DMS153 (cell line): Measurements from ENCODE around the gene CALU.

Experiments used
- DNase-seq: peaks from one replicate; lab custom pipeline; 2025; lab: John Stamatoyannopoulos, UW

CALU gene

DNA sequence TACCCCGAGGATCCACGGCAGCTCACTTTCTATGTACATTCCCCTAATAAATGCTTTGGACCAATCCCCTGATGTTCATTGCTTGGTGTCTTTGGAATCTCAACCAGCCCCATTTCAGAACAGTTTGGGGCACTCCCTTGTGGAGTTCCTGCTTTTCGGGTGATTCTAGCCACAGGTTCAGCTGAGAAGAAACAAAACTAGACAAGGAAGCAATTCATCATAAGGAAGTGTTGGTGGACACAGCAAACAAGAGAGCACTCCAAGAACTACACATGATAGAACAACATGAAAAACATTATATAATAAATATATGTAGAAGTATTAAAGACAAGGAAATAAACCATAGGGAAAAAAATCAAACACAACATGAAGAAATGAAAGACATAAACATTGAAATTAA, 46.6 kb downstream of the CALU start:
- no peak for DNase-seq

DNA sequence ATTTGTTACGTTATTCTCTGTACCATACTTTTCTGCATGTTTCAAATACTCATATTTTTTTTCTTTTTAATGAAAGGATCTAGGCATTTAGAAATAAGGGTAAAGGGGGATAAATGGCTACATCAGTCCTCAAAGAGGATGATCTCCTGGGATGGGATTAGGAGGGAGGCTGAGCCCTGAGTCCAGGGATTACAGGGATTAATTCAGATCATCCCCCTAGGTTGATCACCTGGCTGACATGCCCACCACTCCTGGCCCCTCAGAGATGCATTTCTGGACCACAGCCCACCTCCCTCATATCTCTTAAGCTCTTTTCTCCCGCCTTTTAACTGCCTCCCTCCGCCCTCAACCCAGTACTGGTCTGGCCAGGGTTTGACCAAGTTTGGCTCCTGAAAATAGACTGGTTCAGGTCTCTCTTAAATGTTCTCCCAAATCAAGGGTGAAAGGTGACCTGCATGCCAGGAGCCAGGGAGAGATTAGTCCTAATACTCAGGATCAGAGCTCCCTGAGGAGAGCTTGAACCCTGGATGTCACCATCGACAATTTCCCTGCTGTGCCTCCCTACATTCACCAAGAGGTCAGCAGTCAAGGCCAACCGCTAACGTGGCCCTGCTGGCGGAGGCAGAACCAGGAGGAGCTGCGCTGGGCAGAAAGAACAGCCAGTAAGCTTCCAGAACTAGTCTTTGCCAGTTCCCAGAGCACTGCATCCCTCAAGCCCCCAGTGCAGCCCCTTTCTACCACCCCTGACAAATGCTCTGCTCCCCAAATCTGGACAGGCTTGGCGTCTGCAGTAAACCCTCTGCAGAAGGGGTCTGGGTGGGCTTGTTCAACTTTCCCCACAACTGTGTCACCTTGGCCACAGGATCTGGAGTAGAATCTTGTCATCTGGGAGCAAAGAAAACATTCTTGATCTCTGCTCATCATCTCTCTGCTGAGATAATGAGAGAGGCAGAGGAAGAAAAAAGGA, 49.6 kb downstream of the CALU start:
- DNase-seq = no peak

DNA sequence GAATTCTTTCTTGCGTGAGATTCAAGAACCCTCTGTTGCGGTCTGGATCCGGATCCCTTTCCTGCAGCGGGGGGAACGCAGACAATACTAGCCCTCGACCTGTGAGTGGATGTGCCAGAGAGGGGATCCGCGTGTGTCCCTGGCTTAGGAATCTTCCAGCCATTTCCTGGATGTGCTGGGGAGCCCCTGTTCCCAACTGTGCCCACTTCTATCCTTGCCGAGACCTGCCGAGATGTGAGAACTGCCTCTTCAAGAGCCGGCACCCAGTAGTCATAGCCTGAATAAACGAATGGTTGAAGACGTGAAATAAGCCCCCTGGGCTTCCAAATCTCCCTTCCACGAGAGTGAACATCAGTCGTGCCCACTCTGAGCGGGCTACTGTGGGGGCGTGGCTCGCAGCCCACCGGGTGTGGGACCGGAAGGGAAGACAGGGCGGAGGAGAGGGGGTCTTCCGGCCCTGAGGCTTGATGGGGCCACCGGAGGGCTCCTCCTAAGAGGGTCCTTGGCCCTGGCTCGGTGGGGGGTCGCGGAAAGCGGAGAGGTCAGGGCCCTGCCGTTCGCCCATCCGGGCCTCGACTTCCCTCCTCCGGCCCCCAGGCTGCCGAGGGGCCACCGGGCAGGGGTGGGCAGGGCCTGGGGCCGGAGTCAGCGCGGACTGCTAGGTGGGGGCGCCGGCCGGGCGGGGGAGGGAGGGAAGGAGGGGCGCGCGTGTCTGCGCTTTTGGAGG, 51.3 kb downstream of the CALU start:
- DNase-seq = no peak

DNA sequence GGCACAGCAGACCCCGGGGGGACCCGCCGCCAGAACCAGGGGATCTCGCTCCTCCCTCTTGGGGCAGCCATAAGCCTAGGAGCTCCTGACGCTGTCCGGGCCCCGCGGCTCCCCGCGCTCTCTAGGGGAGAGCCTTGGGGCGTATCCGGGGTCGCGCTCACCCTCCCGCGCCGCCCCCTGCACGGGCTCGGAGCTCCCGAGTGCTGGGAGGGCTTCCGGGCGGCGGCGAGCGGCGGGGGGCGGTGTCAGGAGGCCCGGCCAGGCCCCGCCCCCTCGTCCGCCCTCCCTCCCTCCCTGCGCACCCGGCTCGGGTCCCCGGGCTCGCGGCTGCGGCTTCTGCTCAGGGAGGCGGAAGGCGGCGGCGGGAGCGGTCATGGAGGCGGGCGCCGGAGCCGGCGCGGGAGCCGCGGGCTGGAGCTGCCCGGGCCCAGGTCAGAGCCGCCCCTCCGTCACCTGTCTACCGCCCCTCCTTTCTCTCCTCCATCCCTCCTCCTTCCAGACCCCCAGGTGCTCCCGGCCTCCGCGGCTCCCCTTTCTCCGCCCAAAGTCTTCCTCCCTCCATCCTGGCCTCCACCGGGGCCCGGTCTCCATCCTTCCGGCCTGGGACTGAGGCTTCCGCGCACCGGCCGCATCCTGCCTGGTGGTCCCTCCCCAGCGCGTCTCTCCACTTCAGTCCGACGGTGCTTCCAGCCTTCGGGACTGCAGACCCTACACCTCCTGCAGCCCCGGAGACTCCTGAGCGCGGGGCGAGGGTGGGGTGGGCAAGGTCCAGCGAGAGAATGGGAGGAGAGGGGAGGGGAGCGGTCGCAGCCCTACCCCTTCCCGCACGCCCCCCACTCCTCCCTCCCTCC, 52.2 kb downstream of the CALU start, which contains the start of gene CCDC136:
Gene CCDC136, plus strand, starts transcription at position 848 of the 851 bp plus-strand sequence. CDS start 444 bp downstream, outside the sequence.
- peak; percentile 29 for DNase-seq

DNA sequence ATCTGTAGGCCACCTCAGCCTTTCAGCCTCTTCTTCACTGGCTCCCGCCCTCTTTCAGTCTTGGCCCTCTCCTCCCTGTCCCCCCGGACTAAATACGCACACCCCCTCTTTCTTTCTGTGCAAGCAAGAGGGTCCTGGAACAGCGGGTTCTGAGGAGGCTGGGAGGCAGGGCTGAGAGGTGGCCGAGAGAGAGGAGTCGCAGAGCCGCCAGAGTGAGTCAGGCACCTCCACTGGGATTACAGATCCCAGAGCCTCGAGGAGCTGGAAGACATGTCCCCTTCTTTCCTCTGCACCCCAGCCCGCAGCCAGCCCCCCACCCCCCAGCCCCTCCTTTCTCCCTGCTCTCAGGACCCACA, 52.8 kb downstream of the CALU start:
- DNase-seq = no peak

DNA sequence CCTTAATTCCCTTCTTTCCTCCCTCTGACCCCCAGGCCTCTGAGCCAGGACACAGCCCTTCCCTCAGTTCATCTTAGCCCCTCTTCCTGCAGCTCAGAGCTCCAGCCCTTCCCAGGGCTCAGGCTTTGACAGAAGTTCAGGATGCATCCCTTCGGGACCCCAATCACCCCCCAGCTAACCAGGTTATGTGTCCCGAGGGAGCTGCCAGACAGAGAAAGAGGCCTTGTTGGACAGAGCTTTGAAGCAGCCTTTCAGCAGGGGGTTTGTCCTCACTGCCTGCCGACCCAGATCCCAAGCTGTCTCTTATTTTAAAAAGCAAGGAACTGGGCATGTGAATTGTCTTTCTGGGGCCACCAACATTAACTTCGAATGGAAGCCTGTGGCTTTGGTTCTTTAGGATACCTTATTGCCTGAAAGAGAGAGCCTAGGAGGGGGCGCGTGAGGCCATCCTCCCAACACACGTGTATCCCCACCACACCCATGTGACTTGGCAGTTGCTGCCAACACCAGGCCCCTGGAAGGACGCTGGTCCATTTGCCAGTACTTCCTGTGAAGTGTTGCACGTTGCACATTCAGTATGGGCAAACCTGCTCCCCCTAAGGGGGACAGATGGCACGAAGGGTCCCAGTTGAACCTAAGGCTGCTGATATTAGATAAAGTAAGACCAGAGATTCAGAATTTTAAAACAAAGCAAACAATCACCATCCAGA, 53.5 kb downstream of the CALU start:
- DNase-seq = no peak

DNA sequence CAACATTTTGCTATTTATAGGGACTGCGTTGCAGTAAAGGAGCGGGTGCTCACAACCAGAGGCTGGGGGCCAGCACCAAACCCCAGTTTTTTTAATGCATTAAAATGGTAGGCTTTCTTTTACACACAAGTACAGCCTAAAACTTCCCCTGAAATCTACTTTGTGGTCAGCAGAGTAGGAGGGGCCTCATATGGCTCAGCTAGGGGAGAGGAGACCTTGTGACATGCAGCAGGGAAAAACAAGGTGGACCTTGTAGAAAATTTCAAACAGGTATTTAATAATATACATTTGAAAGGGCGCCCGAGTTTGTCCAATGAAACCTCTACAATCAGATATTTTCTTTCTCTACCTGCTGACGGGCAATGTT, 54.0 kb downstream of the CALU start:
- DNase-seq = no peak

DNA sequence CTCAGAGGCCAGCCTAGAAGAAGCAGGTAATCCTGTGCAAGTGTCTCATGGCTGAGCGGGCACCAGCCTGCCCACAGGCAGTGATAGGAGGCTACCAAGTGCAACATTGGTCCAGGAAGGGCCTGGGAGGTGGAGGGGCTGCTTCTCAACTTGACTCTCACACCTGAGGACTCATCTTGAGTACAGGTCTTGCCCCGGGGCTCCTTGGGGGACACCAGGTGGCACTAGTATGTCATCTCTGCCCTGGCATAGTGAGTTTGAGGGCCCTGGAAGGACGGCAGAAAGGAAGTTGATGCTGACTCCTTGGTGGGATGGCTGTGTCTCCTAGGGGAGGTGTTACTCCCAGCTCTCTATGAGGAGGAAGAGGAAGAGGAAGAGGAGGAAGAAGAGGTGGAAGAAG, 54.9 kb downstream of the CALU start:
- DNase-seq = no peak

DNA sequence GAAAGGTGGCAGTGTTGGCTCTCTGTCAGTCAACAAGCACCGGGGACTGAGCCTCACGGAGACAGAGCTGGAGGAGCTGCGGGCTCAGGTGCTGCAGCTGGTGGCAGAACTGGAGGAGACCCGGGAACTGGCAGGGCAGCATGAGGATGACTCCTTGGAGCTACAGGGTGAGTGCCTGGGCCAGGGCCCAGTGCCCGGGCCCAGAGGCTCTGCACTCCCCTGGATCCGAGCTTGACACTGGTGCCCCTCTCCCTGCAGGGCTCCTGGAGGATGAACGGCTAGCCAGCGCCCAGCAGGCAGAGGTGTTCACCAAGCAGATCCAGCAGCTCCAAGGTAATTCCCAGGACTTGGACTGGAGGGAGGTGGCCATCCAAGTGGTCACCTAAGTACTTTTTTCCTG, 55.3 kb downstream of the CALU start:
- no peak for DNase-seq

DNA sequence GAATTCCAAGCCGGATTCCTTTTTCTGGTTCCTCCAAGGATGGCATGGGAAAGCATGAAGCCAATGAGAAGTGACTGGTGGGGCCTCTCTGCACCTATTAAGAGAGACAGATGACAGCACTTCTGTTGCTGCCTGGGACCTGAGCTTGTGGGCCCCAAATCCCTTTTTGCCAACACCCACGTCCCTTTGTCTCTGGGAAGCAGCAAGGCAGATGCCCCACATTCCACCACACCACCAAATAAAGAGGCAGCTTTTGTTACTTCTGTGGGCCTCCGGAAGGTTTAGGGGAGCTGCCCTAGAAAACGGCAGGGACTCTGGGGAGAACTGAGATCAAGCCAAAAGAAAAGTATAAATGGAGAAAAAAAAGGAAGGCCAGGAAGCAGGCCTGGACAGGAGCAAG, 56.0 kb downstream of the CALU start:
- no peak for DNase-seq

DNA sequence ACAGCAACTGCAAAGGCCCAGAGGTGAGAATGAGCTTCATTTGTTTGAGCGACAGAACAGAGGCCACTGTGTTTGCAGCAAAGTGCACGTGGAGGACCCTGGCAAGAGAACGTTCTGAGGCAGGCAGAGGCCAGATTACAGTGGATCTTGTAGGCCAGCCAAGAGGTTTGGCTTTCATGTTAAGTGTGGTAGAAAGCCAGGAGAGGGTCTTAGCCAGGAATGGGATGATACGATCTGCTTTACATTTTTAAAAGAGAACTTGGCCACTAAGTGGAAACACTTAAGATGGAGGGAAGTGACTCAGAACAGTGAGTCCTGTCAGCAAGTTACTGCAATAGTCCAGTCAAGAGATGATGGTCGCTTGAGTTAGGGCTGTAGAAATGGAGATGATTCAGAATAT, 57.2 kb downstream of the CALU start:
- DNase-seq = no peak

DNA sequence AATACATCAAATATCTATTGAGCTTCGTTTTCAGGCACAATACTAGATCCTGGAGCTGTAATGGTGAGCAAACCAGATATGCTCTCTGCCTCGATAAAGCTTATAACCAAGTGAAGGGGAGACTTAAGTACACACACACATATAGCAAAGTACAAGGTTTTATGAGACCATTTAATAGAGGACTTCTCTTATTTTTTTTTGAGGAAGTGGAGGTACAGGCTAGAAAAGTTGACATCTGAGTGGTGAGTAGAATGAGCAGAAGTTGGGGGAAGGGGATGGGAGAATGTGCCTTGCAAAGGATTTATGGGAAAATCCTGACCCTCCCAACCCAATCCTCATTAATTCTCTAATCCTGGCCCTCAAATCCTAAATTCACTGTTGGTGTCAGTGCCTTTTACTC, 60.3 kb downstream of the CALU start:
- DNase-seq = no peak

DNA sequence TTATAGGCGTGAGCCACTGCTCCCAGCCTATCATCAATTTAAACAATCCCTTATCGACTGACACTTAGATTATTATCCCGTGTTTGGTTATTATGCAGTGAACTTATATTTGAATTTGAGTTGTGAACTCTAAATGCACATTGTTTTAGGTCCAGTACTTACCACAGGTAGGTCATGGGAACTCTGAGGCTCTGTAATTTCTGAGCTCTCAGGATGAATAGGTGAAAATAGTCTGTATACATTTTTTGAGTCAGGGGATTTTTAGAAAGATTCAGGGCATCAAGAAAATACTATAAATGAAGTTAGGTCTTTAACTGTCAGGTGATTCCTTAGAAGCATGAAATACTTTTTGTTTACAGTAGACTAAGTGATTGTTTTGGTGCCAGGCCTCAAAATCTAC, 61.4 kb downstream of the CALU start:
- no peak for DNase-seq

DNA sequence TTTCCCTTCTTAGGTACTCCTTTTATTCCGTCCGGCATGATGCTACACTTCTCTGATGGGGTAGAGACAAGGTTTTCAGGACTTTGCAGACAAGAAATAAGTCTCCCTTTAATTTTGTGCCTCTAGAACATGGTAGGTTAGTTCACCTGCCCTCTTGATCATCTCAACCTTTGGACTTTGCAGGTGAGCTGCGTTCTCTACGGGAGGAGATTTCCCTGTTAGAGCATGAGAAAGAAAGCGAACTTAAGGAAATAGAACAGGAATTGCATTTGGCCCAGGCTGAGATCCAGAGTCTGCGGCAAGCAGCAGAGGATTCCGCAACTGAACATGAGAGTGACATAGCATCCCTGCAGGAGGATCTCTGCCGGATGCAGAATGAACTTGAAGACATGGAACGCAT, 61.8 kb downstream of the CALU start:
- no peak for DNase-seq

DNA sequence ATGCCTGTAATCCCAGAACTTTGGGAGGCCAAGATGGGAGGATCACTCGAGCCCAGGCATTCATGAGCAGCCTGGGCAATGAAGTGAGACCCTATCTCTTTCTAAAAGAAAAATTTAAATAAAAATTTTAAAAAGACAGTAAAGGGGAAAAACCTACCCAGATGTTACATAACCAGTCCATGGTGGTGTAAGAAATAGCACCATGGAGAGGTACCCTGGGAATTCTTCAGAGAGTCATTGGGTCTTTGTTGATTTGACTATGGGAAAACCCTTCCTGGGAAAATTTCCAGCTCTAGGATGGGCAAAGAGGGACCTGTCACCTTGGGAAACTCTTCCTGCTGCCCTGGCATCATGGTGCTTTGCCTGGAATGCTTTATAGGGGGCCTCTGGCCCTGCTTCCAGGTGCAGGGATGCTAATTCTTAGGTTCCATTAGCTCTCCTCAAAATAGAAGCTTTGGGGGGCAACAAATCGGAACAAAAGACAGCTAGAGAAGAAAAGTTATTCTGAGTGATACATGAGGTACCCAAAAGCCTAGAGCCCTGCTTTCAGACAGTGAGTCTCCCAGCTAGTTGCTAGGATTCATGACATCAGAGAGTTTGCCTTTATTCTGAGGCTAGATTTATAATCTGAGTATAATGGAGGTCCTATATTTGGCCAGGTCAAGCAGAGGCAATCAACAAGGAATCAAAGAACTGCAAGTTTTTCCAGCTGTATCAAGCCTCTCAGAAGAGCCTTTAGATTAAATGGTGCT, 62.7 kb downstream of the CALU start:
- no peak for DNase-seq

DNA sequence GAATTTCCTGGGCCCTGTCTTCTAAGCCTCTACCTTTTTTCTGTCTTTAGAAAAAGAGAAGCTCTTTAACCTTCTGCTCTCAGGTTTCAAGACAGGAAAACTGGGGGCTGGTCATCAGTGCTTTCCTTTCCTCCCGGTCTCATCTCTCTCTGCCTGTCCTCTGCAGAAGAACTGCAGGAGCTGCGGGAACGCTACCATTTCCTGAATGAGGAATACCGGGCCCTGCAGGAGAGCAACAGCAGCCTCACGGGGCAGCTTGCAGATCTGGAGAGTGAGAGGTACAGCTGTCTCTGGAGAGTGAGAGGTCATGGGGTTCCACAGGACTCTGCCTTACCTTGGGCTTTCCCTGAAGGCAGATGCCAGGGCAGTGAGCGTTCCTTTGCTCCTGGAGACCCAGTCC, 65.3 kb downstream of the CALU start:
- DNase-seq = no peak

DNA sequence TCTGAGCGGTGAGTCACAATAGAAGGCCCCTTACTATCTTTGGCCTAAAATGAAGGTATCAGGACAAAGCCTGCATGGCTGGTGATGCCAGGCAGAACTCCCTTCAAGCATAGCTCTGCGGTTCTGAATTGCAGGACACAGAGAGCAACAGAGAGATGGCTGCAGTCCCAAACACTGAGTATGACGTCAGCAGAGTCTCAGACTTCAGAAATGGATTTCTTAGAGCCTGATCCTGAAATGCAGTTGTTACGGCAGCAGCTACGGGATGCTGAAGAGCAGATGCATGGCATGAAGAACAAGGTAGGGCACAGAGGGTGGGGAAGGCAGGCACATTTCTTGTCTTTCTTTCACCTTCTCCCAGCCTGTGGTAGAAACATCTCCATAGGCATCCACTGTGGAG, 66.1 kb downstream of the CALU start:
- DNase-seq = no peak

DNA sequence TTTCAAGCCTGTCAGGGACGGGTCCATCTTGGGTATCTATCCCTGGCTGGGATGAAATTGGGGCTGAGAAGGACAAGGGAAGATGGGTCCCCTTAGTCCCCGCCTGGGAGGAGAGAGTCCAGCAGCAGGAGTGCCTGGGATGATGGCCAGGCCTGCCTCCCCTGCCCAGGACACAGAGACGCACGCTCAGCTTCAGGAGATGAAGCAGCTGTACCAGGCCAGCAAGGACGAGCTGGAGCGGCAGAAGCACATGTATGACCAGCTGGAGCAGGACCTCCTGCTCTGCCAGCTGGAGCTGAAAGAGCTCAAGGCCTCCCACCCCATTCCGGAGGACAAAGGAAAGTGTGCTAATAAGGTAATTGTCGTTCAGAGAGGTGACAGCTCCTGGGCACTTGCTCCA, 68.0 kb downstream of the CALU start:
- no peak for DNase-seq

DNA sequence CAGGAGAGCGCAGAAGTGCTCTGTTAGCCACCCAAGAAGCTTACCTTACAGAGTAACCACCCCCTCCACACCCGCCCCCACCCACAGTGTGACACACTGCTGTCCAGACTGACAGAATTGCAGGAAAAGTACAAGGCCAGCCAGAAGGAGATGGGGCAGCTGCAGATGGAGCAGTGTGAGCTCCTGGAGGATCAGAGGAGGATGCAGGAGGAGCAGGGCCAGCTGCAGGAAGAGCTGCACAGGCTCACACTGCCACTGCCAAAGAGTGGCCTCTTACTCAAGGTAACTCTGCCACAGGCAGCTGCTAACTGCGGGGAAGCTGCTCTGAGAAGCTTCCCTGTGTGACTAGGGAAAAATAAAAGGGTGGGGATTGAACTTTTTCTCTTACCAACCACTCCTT, 70.2 kb downstream of the CALU start:
- DNase-seq = no peak

DNA sequence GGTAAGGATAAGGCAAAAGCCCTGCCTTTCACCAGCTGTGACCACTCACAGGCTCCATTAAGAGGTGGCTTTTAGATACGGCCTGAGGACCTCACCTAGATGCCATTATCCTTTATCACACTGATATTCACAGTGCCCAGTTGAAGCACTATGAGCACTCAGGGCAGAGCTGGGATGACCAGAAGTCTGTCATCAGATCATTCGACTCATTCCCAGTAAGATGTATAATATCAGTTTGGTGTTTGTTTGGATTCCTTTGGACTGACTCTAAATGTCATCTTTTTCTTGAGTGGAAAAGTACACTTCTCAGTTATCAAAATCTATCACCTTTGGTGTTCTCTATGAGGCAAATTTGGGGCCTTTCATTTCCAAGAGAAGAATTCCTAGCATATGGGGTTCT, 71.3 kb downstream of the CALU start:
- no peak for DNase-seq

DNA sequence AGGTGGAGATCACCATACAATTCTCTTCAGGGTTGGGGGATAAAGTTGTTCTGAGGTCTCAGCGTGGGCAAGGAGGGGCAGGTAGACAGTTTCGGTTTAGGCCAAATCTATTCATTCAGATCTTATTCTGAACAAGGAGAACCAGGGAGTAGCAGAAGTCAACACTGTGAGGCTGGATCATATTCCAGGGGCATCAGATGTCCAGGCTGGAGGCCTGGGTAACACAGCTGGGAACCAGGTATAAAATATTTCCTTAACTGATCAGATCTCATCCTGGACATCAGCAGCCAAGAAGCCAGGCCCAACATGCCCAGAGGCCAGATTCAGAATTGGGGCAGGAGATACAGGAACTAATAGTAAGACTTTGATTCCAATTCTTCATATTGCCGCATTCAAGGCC, 71.8 kb downstream of the CALU start:
- DNase-seq = no peak
